GM18868 (cell line): Measurements from ENCODE around the gene CDH15.
"Not testable (repeated sequence)": the region's sequence is repeated elsewhere in the genome, so short reads cannot be mapped to it uniquely, and the experiment has no call there.

Experiments
- ATAC-seq: cut with Tn5 transposase; IDR thresholded peaks from one replicate; pipeline ENCODE4 v1.9.1; 2021; ENCODE audit warnings: mild to moderate bottlenecking, moderate library complexity; ENCODE audit not compliant: unreplicated experiment

The CDH15 gene

GRCh38 chr16:89172171-89172527, 601 bp downstream of the CDH15 start:
- ATAC-seq = no peak

GRCh38 chr16:89172528-89173173, 1.1 kb downstream of the CDH15 start:
- no peak for ATAC-seq

- no peak for ATAC-seq
Measured at GRCh38 chr16:89173174-89173921, 1.8 kb downstream of the CDH15 start.

- no peak for ATAC-seq
Measured at GRCh38 chr16:89174055-89174827, 2.7 kb downstream of the CDH15 start.

GRCh38 chr16:89174877-89175276, 3.3 kb downstream of the CDH15 start:
- no peak for ATAC-seq

GRCh38 chr16:89175280-89176146, 4.0 kb downstream of the CDH15 start:
- ATAC-seq = no peak

- ATAC-seq = no peak
Measured at GRCh38 chr16:89176147-89176690, 4.7 kb downstream of the CDH15 start.

- no peak for ATAC-seq
Measured at GRCh38 chr16:89176717-89177116, 5.2 kb downstream of the CDH15 start.

- no peak for ATAC-seq
Measured at GRCh38 chr16:89177501-89177900, 6.0 kb downstream of the CDH15 start.

- ATAC-seq = no peak
Measured at GRCh38 chr16:89178453-89179147, 7.1 kb downstream of the CDH15 start.

GRCh38 chr16:89179148-89179484, 7.6 kb downstream of the CDH15 start:
- no peak for ATAC-seq

- ATAC-seq = no peak
Measured at GRCh38 chr16:89179656-89180315, 8.2 kb downstream of the CDH15 start.

GRCh38 chr16:89183463-89183862, 11.9 kb downstream of the CDH15 start:
- no peak for ATAC-seq

- no peak for ATAC-seq
Measured at GRCh38 chr16:89183975-89184676, 12.6 kb downstream of the CDH15 start.

GRCh38 chr16:89184677-89184932, 13.1 kb downstream of the CDH15 start:
- ATAC-seq = no peak

- ATAC-seq = no peak
Measured at GRCh38 chr16:89184933-89185794, 13.6 kb downstream of the CDH15 start.

- not testable (repeated sequence) for ATAC-seq
Measured at GRCh38 chr16:89185887-89186592, 14.5 kb downstream of the CDH15 start.

GRCh38 chr16:89186593-89187031, 15.1 kb downstream of the CDH15 start:
- not testable (repeated sequence) for ATAC-seq
